Activated CD8-positive, alpha-beta T cell treated with anti-CD3 and anti-CD28 coated beads for 36 hours (primary cell): ENCODE data around the gene ARHGAP26. TPM values are rescaled to one million over a fixed set of nuclear protein-coding genes. Genes with fewer than 3 reads are reported as not detected.

Experiments used
- ATAC-seq: fragments of 200-7000 bp; cut with Tn5 transposase; one replicate; pipeline ENCODE4 v1.10.0; 2021; ENCODE audit warnings: mild to moderate bottlenecking, moderate library complexity
- CTCF ChIA-PET: fragments of 350-600 bp; sonication (Branson Sonifier 250); formaldehyde crosslinking; loops from one replicate; lab custom pipeline; 2021; ENCODE audit warnings: antibody characterized with exemption; lab: Charles Lee
- POLR2A ChIA-PET: fragments of 350-600 bp; sonication (Branson Sonifier 250); formaldehyde crosslinking; loops from one replicate; lab custom pipeline; 2021; ENCODE audit warnings: antibody characterized with exemption; lab: Charles Lee
- DNase-seq: peaks from one replicate; pipeline ENCODE4 v3.0.0-alpha.2; 2020
- H3K27ac Mint-ChIP-seq: one replicate; pipeline ENCODE4 v1.8.0; 2021; ENCODE audit warnings: mild to moderate bottlenecking, mixed read lengths
- H3K27me3 Mint-ChIP-seq: one replicate; pipeline ENCODE4 v1.8.0; 2021; ENCODE audit warnings: mixed read lengths
- H3K36me3 Mint-ChIP-seq: one replicate; pipeline ENCODE4 v1.8.0; 2021; ENCODE audit warnings: low read depth, mixed read lengths
- H3K4me1 Mint-ChIP-seq: one replicate; pipeline ENCODE4 v1.8.0; 2021; ENCODE audit warnings: low read depth, mixed read lengths
- H3K4me3 Mint-ChIP-seq: one replicate; pipeline ENCODE4 v1.8.0; 2021; ENCODE audit warnings: mild to moderate bottlenecking, moderate library complexity, mixed read lengths
- H3K9me3 Mint-ChIP-seq: one replicate; pipeline ENCODE4 v1.8.0; 2021; ENCODE audit warnings: mixed read lengths
- intact Hi-C: fragments of 100-400 bp; cut with micrococcal nuclease; formaldehyde crosslinking; loops from one replicate; pipeline ENCODE4 v1.10.0; 2022
- total RNA-seq, 2 experiments: library from RNA; stranded (reverse); gene quantifications; one replicate each; pipeline ENCODE4 v1.2.3, GENCODE V29; 2021
- TF ChIP-seq, protein P1 (sequence below): fragments of 200-600 bp; IDR thresholded peaks from one replicate; pipeline ENCODE4 v1.8.0; 2022; ENCODE audit warnings: antibody characterized with exemption, mild to moderate bottlenecking

ARHGAP26 gene
- total RNA-seq, 2 experiments from 2014 or later, result 12.7 to 18.0 TPM

DNA sequence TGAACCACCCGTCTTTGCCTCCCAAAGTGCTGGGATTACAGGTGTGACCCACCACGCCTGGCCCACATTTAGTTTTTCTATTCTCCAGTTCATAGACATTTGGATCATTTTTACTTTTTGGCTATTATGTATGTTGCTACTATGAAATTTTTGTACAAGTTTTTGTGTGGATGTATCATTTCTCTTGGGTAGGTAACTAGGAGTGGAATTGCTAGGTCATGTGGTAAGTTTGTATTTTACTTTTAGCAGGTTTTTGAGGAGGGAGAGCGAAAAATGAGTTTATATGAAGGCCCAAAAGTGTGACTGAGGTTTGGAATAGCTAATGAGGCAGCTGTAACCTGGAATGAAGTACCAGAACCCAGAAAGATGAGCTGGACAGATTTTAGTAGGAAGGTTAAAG lies 35.2 kb downstream of the ARHGAP26 start:
- H3K9me3 Mint-ChIP-seq, result no peaks in the 10 kb centered on the region
- peaks cover 52% of the 10 kb centered on the region for H3K4me1 Mint-ChIP-seq
- ChIA-PET CTCF (no interaction called here), POLR2A (no interaction called here)
- H3K36me3 Mint-ChIP-seq, result peaks cover 2% of the 10 kb centered on the region
- H3K27me3 Mint-ChIP-seq, result no peaks in the 10 kb centered on the region
- ATAC-seq (no peak), DNase-seq (no peak)
- intact Hi-C loops, result no loop called here
- no peak overlapping the region for H3K27ac Mint-ChIP-seq
- TF ChIP-seq, protein P1, sequence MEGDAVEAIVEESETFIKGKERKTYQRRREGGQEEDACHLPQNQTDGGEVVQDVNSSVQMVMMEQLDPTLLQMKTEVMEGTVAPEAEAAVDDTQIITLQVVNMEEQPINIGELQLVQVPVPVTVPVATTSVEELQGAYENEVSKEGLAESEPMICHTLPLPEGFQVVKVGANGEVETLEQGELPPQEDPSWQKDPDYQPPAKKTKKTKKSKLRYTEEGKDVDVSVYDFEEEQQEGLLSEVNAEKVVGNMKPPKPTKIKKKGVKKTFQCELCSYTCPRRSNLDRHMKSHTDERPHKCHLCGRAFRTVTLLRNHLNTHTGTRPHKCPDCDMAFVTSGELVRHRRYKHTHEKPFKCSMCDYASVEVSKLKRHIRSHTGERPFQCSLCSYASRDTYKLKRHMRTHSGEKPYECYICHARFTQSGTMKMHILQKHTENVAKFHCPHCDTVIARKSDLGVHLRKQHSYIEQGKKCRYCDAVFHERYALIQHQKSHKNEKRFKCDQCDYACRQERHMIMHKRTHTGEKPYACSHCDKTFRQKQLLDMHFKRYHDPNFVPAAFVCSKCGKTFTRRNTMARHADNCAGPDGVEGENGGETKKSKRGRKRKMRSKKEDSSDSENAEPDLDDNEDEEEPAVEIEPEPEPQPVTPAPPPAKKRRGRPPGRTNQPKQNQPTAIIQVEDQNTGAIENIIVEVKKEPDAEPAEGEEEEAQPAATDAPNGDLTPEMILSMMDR, result no peak
- no peak overlapping the region for H3K4me3 Mint-ChIP-seq

DNA sequence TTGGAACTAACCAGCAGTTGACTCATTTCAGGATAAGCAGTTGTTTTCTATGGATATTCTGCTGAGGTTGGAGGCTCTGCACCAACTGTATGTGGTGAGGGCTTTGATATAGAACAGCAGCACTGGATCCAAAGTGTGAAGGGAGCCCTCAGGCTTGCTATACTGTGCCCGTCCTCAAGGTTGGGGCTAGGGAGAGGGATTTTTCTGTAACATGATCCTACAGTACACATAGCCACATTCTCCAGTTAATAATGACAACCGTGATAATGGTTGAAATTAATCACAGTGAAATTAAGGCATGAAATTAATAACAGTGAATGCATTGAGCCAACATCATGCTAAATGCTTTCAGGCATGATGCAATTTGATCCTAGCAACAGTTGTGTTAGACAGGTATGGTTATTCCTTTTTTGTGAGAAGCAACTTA lies 36.7 kb downstream of the ARHGAP26 start:
- Mint-ChIP-seq H3K27ac (no peak overlapping the region), H3K9me3 (no peaks in the 10 kb centered on the region), H3K4me3 (no peak overlapping the region), H3K4me1 (peaks cover 41% of the 10 kb centered on the region), H3K27me3 (no peaks in the 10 kb centered on the region), H3K36me3 (peaks cover under 1% of the 10 kb centered on the region)
- TF ChIP-seq, protein P1, result no peak
- POLR2A ChIA-PET, result no interaction called here
- CTCF ChIA-PET, result no interaction called here
- intact Hi-C loops, result no loop called here
- ATAC-seq (no peak), DNase-seq (no peak)

DNA sequence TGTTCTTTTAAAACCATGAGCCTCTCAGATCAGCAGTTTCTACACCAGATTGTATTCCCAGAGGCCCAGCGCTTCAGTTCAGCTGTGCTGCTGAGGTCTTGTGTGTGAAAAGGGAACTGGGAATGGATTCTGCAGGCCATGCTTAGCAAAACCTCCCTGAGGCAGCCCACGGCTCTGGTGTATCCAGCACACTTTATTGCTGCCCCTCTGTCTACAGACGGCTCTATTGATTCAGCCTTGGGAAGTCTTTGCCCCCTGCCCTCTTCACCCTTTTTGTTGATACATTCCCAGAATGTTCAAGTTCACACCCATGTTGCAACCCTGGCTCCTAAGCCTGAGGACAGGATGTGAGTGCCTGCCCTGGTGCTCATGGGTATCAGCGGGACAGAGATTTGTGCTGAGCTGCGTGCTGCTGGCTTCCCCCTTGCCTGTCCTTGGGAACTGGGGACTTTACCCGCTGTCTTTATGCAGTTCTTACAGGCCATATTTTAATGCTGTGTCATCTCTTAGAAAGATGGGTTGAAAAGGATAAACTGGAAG lies 37.3 kb downstream of the ARHGAP26 start:
- TF ChIP-seq, protein P1, result no peak
- ATAC-seq (no peak), DNase-seq (no peak)
- Mint-ChIP-seq H3K9me3 (no peaks in the 10 kb centered on the region), H3K27ac (no peak overlapping the region), H3K4me3 (no peak overlapping the region), H3K36me3 (no peaks in the 10 kb centered on the region), H3K4me1 (peaks cover 37% of the 10 kb centered on the region), H3K27me3 (no peaks in the 10 kb centered on the region)
- POLR2A ChIA-PET, result interaction anchor here (0.6 kb wide), 1 partner anchor 347 kb away, joined by 3 read pairs; no protein-coding TSS in a partner anchor
- intact Hi-C loops, result no loop called here
- CTCF ChIA-PET, result interaction anchor here (0.6 kb wide), 1 partner anchor 484 kb away, joined by 3 read pairs; no protein-coding TSS in a partner anchor

DNA sequence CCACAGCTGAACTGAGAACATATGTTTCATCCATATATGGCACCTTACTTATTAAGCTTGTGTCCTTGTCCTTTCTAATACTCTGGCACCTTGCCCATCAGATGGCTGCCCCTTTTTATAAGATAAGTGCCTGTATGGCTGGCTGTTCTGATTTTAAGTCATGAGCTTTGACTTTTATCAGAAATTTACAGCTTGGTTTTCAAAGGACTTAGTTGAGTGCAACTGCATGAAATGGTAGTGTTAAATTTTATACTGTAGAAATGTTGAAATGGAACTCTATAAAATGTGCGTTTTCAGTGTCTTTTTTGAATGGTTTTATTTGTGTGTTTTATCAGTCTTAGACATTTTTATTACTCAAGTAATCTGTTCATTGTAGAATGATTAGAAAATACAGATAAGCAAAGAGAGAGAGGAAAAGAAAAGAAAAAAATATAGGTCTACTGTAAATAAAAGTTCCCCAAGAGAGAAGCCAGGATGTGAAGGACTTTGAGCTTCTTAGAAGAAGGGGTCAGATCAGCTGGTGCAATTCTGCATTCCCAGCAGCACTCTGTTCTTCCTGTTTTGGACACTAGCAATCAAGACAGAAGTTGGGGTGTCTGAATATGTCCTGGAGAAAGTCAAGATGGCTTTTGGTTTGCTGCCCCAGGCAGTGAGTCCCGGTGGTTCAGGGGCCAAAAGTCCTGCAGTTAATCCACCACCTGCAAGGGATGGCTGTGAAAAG lies 38.9 kb downstream of the ARHGAP26 start:
- CTCF ChIA-PET, result interaction anchor here (0.6 to 1.5 kb wide), 8 partner anchors 8 to 96 kb away, joined by 3 to 5 read pairs (median 3); partner anchors contain the start of gene ARHGAP26
- intact Hi-C loops, result no loop called here
- TF ChIP-seq, protein P1, result no peak
- H3K27me3 Mint-ChIP-seq, result no peaks in the 10 kb centered on the region
- POLR2A ChIA-PET, result interaction anchor here (1.5 kb wide), 1 partner anchor 13 kb away, joined by 3 read pairs; no protein-coding TSS in a partner anchor
- peaks cover 32% of the 10 kb centered on the region for H3K4me1 Mint-ChIP-seq
- ATAC-seq (no peak), DNase-seq (no peak)
- no peak overlapping the region for H3K4me3 Mint-ChIP-seq
- no peaks in the 10 kb centered on the region for H3K9me3 Mint-ChIP-seq
- no peak overlapping the region for H3K27ac Mint-ChIP-seq
- H3K36me3 Mint-ChIP-seq, result peaks cover 3% of the 10 kb centered on the region

DNA sequence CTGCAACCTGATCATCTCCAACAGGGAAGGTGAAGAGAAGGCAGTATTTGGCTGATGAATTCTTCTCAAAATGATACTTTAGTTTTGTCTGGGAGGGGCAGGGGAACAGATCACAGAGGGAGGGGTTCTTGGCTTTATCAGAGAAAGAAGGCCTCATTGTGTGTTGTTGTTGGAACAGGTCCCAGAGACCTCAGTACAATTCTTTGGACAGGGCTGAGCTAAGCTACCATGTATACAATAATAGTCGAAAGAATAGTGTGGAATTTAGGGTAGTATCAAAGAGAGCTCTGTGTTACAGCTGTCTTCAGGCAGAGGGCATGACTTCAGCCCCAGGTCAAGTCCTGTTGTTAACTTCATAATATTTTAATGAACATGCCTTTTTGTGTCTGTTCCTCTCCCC lies 39.9 kb downstream of the ARHGAP26 start:
- POLR2A ChIA-PET, result interaction anchor here (0.7 kb wide), 1 partner anchor 14 kb away, joined by 3 read pairs; no protein-coding TSS in a partner anchor
- Mint-ChIP-seq H3K4me3 (no peak overlapping the region), H3K4me1 (peaks cover 32% of the 10 kb centered on the region), H3K9me3 (no peaks in the 10 kb centered on the region), H3K27ac (no peak overlapping the region), H3K36me3 (peaks cover 3% of the 10 kb centered on the region), H3K27me3 (no peaks in the 10 kb centered on the region)
- ATAC-seq, result no peak
- no peak for DNase-seq
- intact Hi-C loops, result no loop called here
- CTCF ChIA-PET, result interaction anchor here (1.4 kb wide), 1 partner anchor 10 kb away, joined by 4 read pairs; no protein-coding TSS in a partner anchor
- TF ChIP-seq, protein P1, result no peak
